H1 (cell line): Measurements from ENCODE around the gene PABPC1L. TPM values are rescaled to one million over a fixed set of nuclear protein-coding genes. Genes with fewer than 3 reads are reported as not detected.

Source experiments
- CTCF ChIA-PET: fragments of 300-600 bp; sonication (Branson Sonifier 250); formaldehyde crosslinking; loops from one replicate; lab custom pipeline; 2021; ENCODE audit not compliant: partially characterized antibody; lab: Charles Lee
- POLR2A ChIA-PET: fragments of 300-600 bp; sonication (Branson Sonifier 250); formaldehyde crosslinking; loops from one replicate; lab custom pipeline; 2021; ENCODE audit warnings: inconsistent platforms; ENCODE audit not compliant: partially characterized antibody; lab: Charles Lee
- DNase-seq, 2 experiments: peaks; one replicate each; pipeline versions ENCODE4 v3.0.0 to v3.0.0-alpha.2; 2010 to 2022; ENCODE audit warnings: low spot score in 2 of 2, low read depth in 1 of 2, mixed read lengths in 1 of 2
- FAIRE-seq: peaks from 2 replicates; lab custom pipeline; 2011; peaks lifted over from hg19 to GRCh38; lab: Jason Lieb, UNC
- H2AFZ ChIP-seq: 2 replicates; pipeline ENCODE4 v1.8.1; 2012; ENCODE audit warnings: low read length, inconsistent platforms
- H2AK5ac ChIP-seq: 2 replicates; pipeline ENCODE4 v1.6.1; 2013; ENCODE audit warnings: low read depth, low read length
- H2BK120ac ChIP-seq: replicated peaks from 2 replicates; pipeline ENCODE3; 2013; ENCODE audit warnings: low read depth, low read length, inconsistent platforms
- H2BK12ac ChIP-seq: 2 replicates; pipeline ENCODE4 v1.6.1; 2013; ENCODE audit warnings: low read depth, low read length
- H2BK15ac ChIP-seq: 2 replicates; pipeline ENCODE4 v1.6.1; 2013; ENCODE audit warnings: low read length
- H2BK20ac ChIP-seq: 2 replicates; pipeline ENCODE4 v1.6.1; 2013; ENCODE audit warnings: low read length
- H2BK5ac ChIP-seq: 2 replicates; pipeline ENCODE4 v1.6.1; 2013; ENCODE audit warnings: low read depth, low read length
- H3K14ac ChIP-seq: 2 replicates; pipeline ENCODE4 v1.6.1; 2013; ENCODE audit warnings: inconsistent platforms; ENCODE audit not compliant: insufficient read length
- H3K18ac ChIP-seq: 2 replicates; pipeline ENCODE4 v1.6.1; 2013; ENCODE audit warnings: low read length; ENCODE audit errors: extremely low read depth
- H3K23ac ChIP-seq: 2 replicates; pipeline ENCODE4 v1.6.1; 2013; ENCODE audit warnings: inconsistent platforms; ENCODE audit not compliant: insufficient read length
- H3K23me2 ChIP-seq: 2 replicates; pipeline ENCODE4 v1.6.1; 2013; ENCODE audit warnings: low read depth, low read length
- H3K27ac ChIP-seq: 2 replicates; pipeline ENCODE4 v1.6.1; 2011; ENCODE audit warnings: low read depth, low read length, inconsistent platforms
- H3K27me3 ChIP-seq, 4 experiments: replicated peaks in 1 of 4; 1 replicate in 1 of 4; 2 replicates in 3 of 4; pipeline versions ENCODE4 v1.6.1 to v1.8.1; 2011 to 2013; ENCODE audit warnings: low read length in 3 of 4, mild to moderate bottlenecking in 3 of 4, inconsistent platforms in 2 of 4, mixed read lengths in 2 of 4, moderate library complexity in 1 of 4; ENCODE audit not compliant: control insufficient read depth in 3 of 4, insufficient read depth in 3 of 4; ENCODE audit errors: extremely low read depth in 1 of 4
- H3K36me3 ChIP-seq, 4 experiments: 2 replicates each; pipeline versions ENCODE4 v1.6.1 to v1.8.1; 2011 to 2013; ENCODE audit warnings: mild to moderate bottlenecking in 4 of 4, low read length in 3 of 4, moderate library complexity in 2 of 4, control low read depth in 1 of 4, inconsistent platforms in 1 of 4; ENCODE audit not compliant: insufficient read depth in 4 of 4, control insufficient read depth in 2 of 4
- H3K4ac ChIP-seq: replicated peaks from 2 replicates; pipeline ENCODE3; 2013; ENCODE audit warnings: low read length, low read depth, mixed read lengths, inconsistent platforms; ENCODE audit not compliant: insufficient read length
- H3K4me1 ChIP-seq, 4 experiments: replicated peaks in 1 of 4; 1 replicate in 1 of 4; 2 replicates in 3 of 4; pipeline versions ENCODE4 v1.6.1 to v1.8.1; 2011 to 2013; ENCODE audit warnings: low read length in 3 of 4, inconsistent platforms in 2 of 4, mixed read lengths in 1 of 4; ENCODE audit not compliant: insufficient read depth in 4 of 4, control insufficient read depth in 3 of 4
- H3K4me2 ChIP-seq, 2 experiments: 2 replicates each; pipeline versions ENCODE4 v1.6.1 to v1.8.1; 2011 to 2013; ENCODE audit warnings: low read depth in 2 of 2, low read length in 2 of 2, control low read depth in 1 of 2, inconsistent platforms in 1 of 2, mild to moderate bottlenecking in 1 of 2; ENCODE audit not compliant: insufficient read depth in 1 of 2
- H3K4me3 ChIP-seq, 4 experiments: fragments of 200-600, 300-600 bp in 1 of 4; sonication (generic), shearing (Covaris generic), sonication (Bioruptor Twin) in 1 of 4; 2 replicates each; pipeline versions ENCODE4 v1.5.1 to v1.8.1; 2011 to 2016; ENCODE audit warnings: low read length in 4 of 4, low read depth in 3 of 4, control low read depth in 2 of 4, inconsistent platforms in 2 of 4, mild to moderate bottlenecking in 2 of 4, mixed read lengths in 1 of 4, moderate library complexity in 1 of 4; ENCODE audit not compliant: insufficient read depth in 2 of 4; ENCODE audit errors: extremely low read depth in 1 of 4
- H3K56ac ChIP-seq: replicated peaks from 2 replicates; pipeline ENCODE3; 2013; ENCODE audit warnings: low read depth, mild to moderate bottlenecking, mixed read lengths, low read length, inconsistent platforms; ENCODE audit not compliant: insufficient read length
- H3K79me1 ChIP-seq: 2 replicates; pipeline ENCODE4 v1.6.1; 2013; ENCODE audit warnings: low read depth, low read length, control low read depth
- H3K79me2 ChIP-seq, 2 experiments: 2 replicates each; pipeline versions ENCODE4 v1.6.1 to v1.8.1; 2012 to 2013; ENCODE audit warnings: low read length in 2 of 2, mild to moderate bottlenecking in 2 of 2, inconsistent platforms in 1 of 2; ENCODE audit not compliant: insufficient read depth in 2 of 2, control insufficient read depth in 1 of 2
- H3K9ac ChIP-seq, 4 experiments: replicated peaks in 1 of 4; 1 replicate in 1 of 4; 2 replicates in 3 of 4; pipeline versions ENCODE4 v1.6.1 to v1.8.1; 2011 to 2013; ENCODE audit warnings: low read depth in 3 of 4, low read length in 3 of 4, control low read depth in 2 of 4, mild to moderate bottlenecking in 2 of 4, moderate library complexity in 2 of 4, inconsistent platforms in 1 of 4; ENCODE audit errors: extremely low read depth in 1 of 4
- H3K9me3 ChIP-seq, 2 experiments: 2 replicates each; pipeline versions ENCODE4 v1.6.1 to v1.8.1; 2012 to 2013; ENCODE audit warnings: mild to moderate bottlenecking in 2 of 2, moderate library complexity in 2 of 2, control low read depth in 1 of 2, inconsistent platforms in 1 of 2, low read depth in 1 of 2, low read length in 1 of 2, mixed read lengths in 1 of 2; ENCODE audit not compliant: insufficient read depth in 2 of 2
- H4K20me1 ChIP-seq, 2 experiments: replicated peaks in 1 of 2; 2 replicates each; pipeline versions ENCODE3 to v1.8.1; 2011 to 2013; ENCODE audit warnings: inconsistent platforms in 2 of 2, low read length in 2 of 2, mild to moderate bottlenecking in 1 of 2; ENCODE audit not compliant: insufficient read depth in 2 of 2, control insufficient read depth in 1 of 2
- H4K5ac ChIP-seq: 2 replicates; pipeline ENCODE4 v1.6.1; 2013; ENCODE audit warnings: low read length, low read depth, mixed read lengths, inconsistent platforms; ENCODE audit not compliant: insufficient read length
- H4K8ac ChIP-seq: 2 replicates; pipeline ENCODE4 v1.8.0; 2013; ENCODE audit warnings: mild to moderate bottlenecking, moderate library complexity, low read length, inconsistent platforms; ENCODE audit not compliant: insufficient read depth; ENCODE audit errors: extremely low read depth
- H4K91ac ChIP-seq: replicated peaks from 2 replicates; pipeline ENCODE3; 2013; ENCODE audit warnings: low read length, mixed read lengths, inconsistent platforms; ENCODE audit not compliant: insufficient read length
- ASH2L ChIP-seq: fragments of 200-600, 300-600 bp; sonication (generic); IDR thresholded peaks from one replicate; pipeline ENCODE4 v1.7.1; 2017; ENCODE audit warnings: low read length
- BACH1 ChIP-seq: IDR thresholded peaks from 2 replicates; pipeline ENCODE4 v1.6.1; 2012; ENCODE audit warnings: low read length, improper control_type of control experiment
- CBX8 ChIP-seq: fragments of 300-800, 300-1000 bp; sonication (generic); IDR thresholded peaks from 2 replicates; pipeline ENCODE4 v1.7.1; 2016; ENCODE audit warnings: low read depth, low read length, borderline replicate concordance
- CEBPB ChIP-seq: IDR thresholded peaks from 2 replicates; pipeline ENCODE4 v1.6.1; 2012; ENCODE audit warnings: low read depth, low read length
- GTF2F1 ChIP-seq: IDR thresholded peaks from 2 replicates; pipeline ENCODE4 v1.6.1; 2012; ENCODE audit warnings: low read depth, low read length, improper control_type of control experiment, borderline replicate concordance
- POLR2A ChIP-seq, 2 experiments: IDR thresholded peaks; 1 replicate in 1 of 2; 2 replicates in 1 of 2; pipeline ENCODE4 v1.6.1; 2011; ENCODE audit warnings: low read depth in 2 of 2, low read length in 2 of 2, mild to moderate bottlenecking in 2 of 2; ENCODE audit errors: control extremely low read depth in 1 of 2
- WGBS, 2 experiments: shearing (Covaris generic) in 1 of 2; methylation state at CpG; one replicate each; pipeline versions ENCODE4 v1.1.6 to v1.1.7; 2013 to 2015; ENCODE audit warnings: low lambda C conversion rate in 2 of 2, mixed read lengths in 2 of 2, inconsistent platforms in 1 of 2, low coverage in 1 of 2, missing lambda C conversion rate in 1 of 2; ENCODE audit not compliant: insufficient replicate concordance in 2 of 2, insufficient coverage in 1 of 2, insufficient read length in 1 of 2; ENCODE audit errors: extremely low coverage in 1 of 2, missing lambda C conversion rate in 1 of 2; 5-methylcytosine and 5-hydroxymethylcytosine counted together
- polyA plus RNA-seq, 7 experiments: library from polyadenylated mRNA; depleted of rRNA in 3 of 7; stranded (reverse) in 5 of 7; unstranded in 2 of 7; fragments of >200 nt in 5 of 7; fragments of 200-250 nt in 2 of 7; gene quantifications; 1 replicate in 5 of 7; 2 replicates in 1 of 7; 4 replicates in 1 of 7; pipeline versions ENCODE4 v1.2.1 to v1.2.3, GENCODE V29; 2011 to 2013; ENCODE audit warnings: missing spikeins in 2 of 7, mixed read lengths in 2 of 7
- total RNA-seq: library from RNA; stranded (reverse); fragmentation: NEBNext Ultra II Directional; extraction: Animal tissue kit (Norgen Biotek cat#: 25700); gene quantifications from 2 replicates; pipeline ENCODE4 v1.2.1, GENCODE V29; 2021
- TF ChIP-seq, protein P1 (sequence below): IDR thresholded peaks from 2 replicates; pipeline ENCODE4 v1.6.1; 2011; ENCODE audit warnings: low read length, improper control_type of control experiment
- TF ChIP-seq, protein P2 (sequence below): IDR thresholded peaks from 2 replicates; pipeline ENCODE4 v1.6.1; 2012; ENCODE audit warnings: inconsistent platforms
- TF ChIP-seq, protein P3 (sequence below): IDR thresholded peaks from 2 replicates; pipeline ENCODE4 v1.6.1; 2012; ENCODE audit warnings: low read length, inconsistent platforms

Gene PABPC1L
- total and polyA plus RNA-seq, 2 of the 8 experiments (the other 6 are each of a cell fraction or from before 2014, with no cell fraction given) = 61.1 to 108 TPM

DNA sequence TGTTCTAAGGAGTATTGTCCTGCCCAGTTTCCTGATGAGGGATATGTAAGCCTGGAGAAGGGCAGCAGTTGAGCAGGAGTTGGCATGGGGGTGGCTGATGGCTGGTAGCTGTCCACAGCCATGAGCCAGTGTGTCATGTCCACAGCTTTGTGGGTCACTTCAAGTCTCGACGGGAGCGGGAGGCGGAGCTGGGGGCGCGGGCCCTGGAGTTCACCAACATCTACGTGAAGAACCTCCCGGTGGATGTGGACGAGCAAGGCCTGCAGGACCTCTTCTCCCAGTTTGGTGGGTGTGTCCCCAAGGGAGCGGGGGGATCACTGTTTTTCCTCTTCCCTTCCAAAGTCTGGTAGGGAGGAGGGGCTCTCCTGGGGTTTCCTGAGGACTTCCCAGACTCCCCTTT, 8.9 kb downstream of the PABPC1L start:
- CTCF ChIA-PET = interaction anchor here (0.8 to 1.2 kb wide), 3 partner anchors 23 to 45 kb away, joined by 3 read pairs; no protein-coding TSS in a partner anchor
- no peak overlapping the region for H4K5ac ChIP-seq
- no peak for TF ChIP-seq POLR2A (IDR thresholded peaks at IDR 0.05; ENCODE audit: control extremely low read depth in 1 of 2, low read depth in 2 of 2, low read length in 2 of 2)
- TF ChIP-seq, protein P1, sequence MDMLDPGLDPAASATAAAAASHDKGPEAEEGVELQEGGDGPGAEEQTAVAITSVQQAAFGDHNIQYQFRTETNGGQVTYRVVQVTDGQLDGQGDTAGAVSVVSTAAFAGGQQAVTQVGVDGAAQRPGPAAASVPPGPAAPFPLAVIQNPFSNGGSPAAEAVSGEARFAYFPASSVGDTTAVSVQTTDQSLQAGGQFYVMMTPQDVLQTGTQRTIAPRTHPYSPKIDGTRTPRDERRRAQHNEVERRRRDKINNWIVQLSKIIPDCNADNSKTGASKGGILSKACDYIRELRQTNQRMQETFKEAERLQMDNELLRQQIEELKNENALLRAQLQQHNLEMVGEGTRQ = no peak
- TF ChIP-seq GTF2F1 = no peak
- TF ChIP-seq CBX8 = no peak
- TF ChIP-seq, protein P2, sequence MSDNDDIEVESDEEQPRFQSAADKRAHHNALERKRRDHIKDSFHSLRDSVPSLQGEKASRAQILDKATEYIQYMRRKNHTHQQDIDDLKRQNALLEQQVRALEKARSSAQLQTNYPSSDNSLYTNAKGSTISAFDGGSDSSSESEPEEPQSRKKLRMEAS = no peak
- TF ChIP-seq, protein P3, sequence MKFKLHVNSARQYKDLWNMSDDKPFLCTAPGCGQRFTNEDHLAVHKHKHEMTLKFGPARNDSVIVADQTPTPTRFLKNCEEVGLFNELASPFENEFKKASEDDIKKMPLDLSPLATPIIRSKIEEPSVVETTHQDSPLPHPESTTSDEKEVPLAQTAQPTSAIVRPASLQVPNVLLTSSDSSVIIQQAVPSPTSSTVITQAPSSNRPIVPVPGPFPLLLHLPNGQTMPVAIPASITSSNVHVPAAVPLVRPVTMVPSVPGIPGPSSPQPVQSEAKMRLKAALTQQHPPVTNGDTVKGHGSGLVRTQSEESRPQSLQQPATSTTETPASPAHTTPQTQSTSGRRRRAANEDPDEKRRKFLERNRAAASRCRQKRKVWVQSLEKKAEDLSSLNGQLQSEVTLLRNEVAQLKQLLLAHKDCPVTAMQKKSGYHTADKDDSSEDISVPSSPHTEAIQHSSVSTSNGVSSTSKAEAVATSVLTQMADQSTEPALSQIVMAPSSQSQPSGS = no peak
- TF ChIP-seq BACH1 = no peak
- TF ChIP-seq ASH2L = no peak
- no peak for TF ChIP-seq CEBPB

More for the DNA sequence above, 8.9 kb downstream of the PABPC1L start:
- no peaks in the 10 kb centered on the region for H3K9me3 ChIP-seq
- H2BK15ac ChIP-seq = no peak overlapping the region
- H2AK5ac ChIP-seq = no peak overlapping the region
- no peak overlapping the region for H2BK12ac ChIP-seq
- no peaks in the 10 kb centered on the region for H3K23me2 ChIP-seq
- no peak overlapping the region for H3K56ac ChIP-seq
- H2BK120ac ChIP-seq = no peak overlapping the region
- no peak overlapping the region for H2BK5ac ChIP-seq
- POLR2A ChIA-PET = interaction anchor here (1.0 to 2.4 kb wide), 5 partner anchors 8 to 34 kb away, joined by 3 to 13 read pairs (median 3); partner anchors contain the start of gene PABPC1L
- no peak overlapping the region for H3K4ac ChIP-seq
- H3K9ac ChIP-seq = no peak overlapping the region
- FAIRE-seq = no peak
- no peak overlapping the region for H2AFZ ChIP-seq
- WGBS, 2 experiments = 96% methylated on average over 10 of the region's 10 CpGs; no CpG with 5 or more reads in 1 of the 2 experiments
- peaks cover 2% of the 10 kb centered on the region; the same call in 1 of the 2 replicates for H3K79me1 ChIP-seq
- no peak overlapping the region for H3K27ac ChIP-seq
- no peak overlapping the region for H3K4me3 ChIP-seq
- H4K20me1 ChIP-seq = peaks cover 0 to 2% of the 10 kb centered on the region in 2 experiments
- no peak for DNase-seq
- no peak overlapping the region for H2BK20ac ChIP-seq
- H3K18ac ChIP-seq = no peak overlapping the region
- no peaks in the 10 kb centered on the region for H3K27me3 ChIP-seq
- H3K4me2 ChIP-seq = no peak overlapping the region
- H4K8ac ChIP-seq = no peak overlapping the region
- H3K14ac ChIP-seq = no peak overlapping the region
- H3K23ac ChIP-seq = no peak overlapping the region
- H3K79me2 ChIP-seq = 0 out of 4 replicates have a peak, but pooled peaks cover 0 to 2% of the 10 kb centered on the region in 2 experiments
- peaks cover 5 to 67% (median 34%) of the 10 kb centered on the region in 4 experiments for H3K36me3 ChIP-seq
- no peaks in the 10 kb centered on the region; a peak in 1 of 7 replicates for H3K4me1 ChIP-seq
- H4K91ac ChIP-seq = no peak overlapping the region
